H1 (cell line): ENCODE data around the gene ACTBL2.

ENCODE experiments used
- CREB1 ChIP-seq: IDR thresholded peaks from 2 replicates; pipeline ENCODE4 v1.6.1; 2012; ENCODE audit warnings: inconsistent platforms
- CTCF ChIP-seq, 3 experiments: IDR thresholded peaks; 1 replicate in 2 of 3; 2 replicates in 1 of 3; pipeline versions ENCODE4 v1.5.1 to v1.6.1; 2011; ENCODE audit warnings: low read length in 3 of 3, mild to moderate bottlenecking in 3 of 3, inconsistent platforms in 2 of 3, low read depth in 1 of 3, moderate library complexity in 1 of 3; ENCODE audit not compliant: insufficient read depth in 1 of 3; ENCODE audit errors: control extremely low read depth in 1 of 3
- EP300 ChIP-seq, 2 experiments: IDR thresholded peaks; 1 replicate in 1 of 2; 2 replicates in 1 of 2; pipeline ENCODE4 v1.6.1; 2011 to 2012; ENCODE audit warnings: low read depth in 2 of 2, low read length in 2 of 2, mild to moderate bottlenecking in 2 of 2, borderline replicate concordance in 1 of 2, inconsistent platforms in 1 of 2, moderate library complexity in 1 of 2
- EZH2 ChIP-seq: fragments of 200-600 bp; sonication (generic); IDR thresholded peaks from 2 replicates; pipeline ENCODE4 v1.7.1; 2012; ENCODE audit warnings: low read depth, mild to moderate bottlenecking, moderate library complexity, low read length, inconsistent platforms; ENCODE audit not compliant: severe bottlenecking
- GABPA ChIP-seq: IDR thresholded peaks from 2 replicates; pipeline ENCODE4 v1.6.1; 2011; ENCODE audit warnings: mild to moderate bottlenecking, low read length, moderate library complexity, borderline replicate concordance; ENCODE audit not compliant: insufficient read depth
- HDAC2 ChIP-seq, 2 experiments: fragments of 300-600 bp in 1 of 2; sonication (generic) in 1 of 2; IDR thresholded peaks; 2 replicates each; pipeline ENCODE4 v1.6.1; 2011 to 2012; ENCODE audit warnings: low read depth in 2 of 2, low read length in 2 of 2, mild to moderate bottlenecking in 2 of 2, moderate library complexity in 2 of 2, borderline replicate concordance in 1 of 2, inconsistent platforms in 1 of 2
- POLR2A ChIP-seq, 2 experiments: IDR thresholded peaks; 1 replicate in 1 of 2; 2 replicates in 1 of 2; pipeline ENCODE4 v1.6.1; 2011; ENCODE audit warnings: low read depth in 2 of 2, low read length in 2 of 2, mild to moderate bottlenecking in 2 of 2; ENCODE audit errors: control extremely low read depth in 1 of 2
- POLR2AphosphoS5 ChIP-seq: IDR thresholded peaks from 2 replicates; pipeline ENCODE4 v1.6.1; 2011; ENCODE audit warnings: low read depth, low read length
- RFX5 ChIP-seq: IDR thresholded peaks from 2 replicates; pipeline ENCODE4 v1.6.1; 2011; ENCODE audit warnings: low read depth, low read length, improper control_type of control experiment, borderline replicate concordance
- SRF ChIP-seq: IDR thresholded peaks from 2 replicates; pipeline ENCODE4 v1.6.1; 2011; ENCODE audit warnings: mild to moderate bottlenecking, low read depth, low read length, moderate library complexity
- TCF12 ChIP-seq: IDR thresholded peaks from 2 replicates; pipeline ENCODE4 v1.6.1; 2011; ENCODE audit warnings: low read depth, mild to moderate bottlenecking, low read length
- TF ChIP-seq, protein P1 (sequence below): IDR thresholded peaks from 2 replicates; pipeline ENCODE4 v1.6.1; 2011; ENCODE audit warnings: low read depth, mild to moderate bottlenecking, low read length; ENCODE audit not compliant: insufficient read depth
- TF ChIP-seq, protein P2 (sequence below): IDR thresholded peaks from 2 replicates; pipeline ENCODE4 v1.6.1; 2011; ENCODE audit warnings: low read length, improper control_type of control experiment
- TF ChIP-seq, protein P3 (sequence below): IDR thresholded peaks from 2 replicates; pipeline ENCODE4 v1.6.1; 2012; ENCODE audit warnings: inconsistent platforms

DNA sequence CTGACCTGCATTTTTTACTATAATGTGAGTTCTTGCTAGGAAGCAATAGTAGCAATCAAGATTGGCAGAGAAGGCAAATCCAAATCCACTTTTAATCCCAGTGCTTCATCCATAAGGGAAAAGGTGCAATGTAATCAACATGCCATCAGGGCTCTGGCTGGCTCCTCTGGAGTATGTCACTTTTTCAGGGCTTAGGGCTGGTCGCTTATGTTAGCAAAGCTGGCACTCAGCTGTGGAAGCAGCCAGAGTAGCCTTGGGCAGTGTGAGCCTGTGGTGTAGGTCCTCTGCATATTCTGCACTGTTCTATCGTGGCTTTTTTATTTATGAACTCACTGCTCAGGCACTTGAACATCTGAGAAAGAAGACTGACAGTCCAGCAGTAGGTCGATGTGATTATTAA lies 16.1 kb downstream of the ACTBL2 start:
- TF ChIP-seq RFX5, result no peak
- TF ChIP-seq CREB1, result no peak
- no peak for TF ChIP-seq CTCF (IDR thresholded peaks at IDR 0.05; ENCODE audit: control extremely low read depth in 1 of 3, insufficient read depth in 1 of 3, low read depth in 1 of 3, low read length in 3 of 3)
- no peak for TF ChIP-seq EP300 (IDR thresholded peaks at IDR 0.05; ENCODE audit: borderline replicate concordance in 1 of 2, low read depth in 2 of 2, low read length in 2 of 2)
- TF ChIP-seq, protein P1, sequence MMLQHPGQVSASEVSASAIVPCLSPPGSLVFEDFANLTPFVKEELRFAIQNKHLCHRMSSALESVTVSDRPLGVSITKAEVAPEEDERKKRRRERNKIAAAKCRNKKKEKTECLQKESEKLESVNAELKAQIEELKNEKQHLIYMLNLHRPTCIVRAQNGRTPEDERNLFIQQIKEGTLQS, result no peak
- no peak for TF ChIP-seq POLR2A (IDR thresholded peaks at IDR 0.05; ENCODE audit: control extremely low read depth in 1 of 2, low read depth in 2 of 2, low read length in 2 of 2)
- TF ChIP-seq EZH2, result no peak
- no peak for TF ChIP-seq HDAC2 (IDR thresholded peaks at IDR 0.05; ENCODE audit: borderline replicate concordance in 1 of 2, low read depth in 2 of 2, low read length in 2 of 2)
- TF ChIP-seq, protein P2, sequence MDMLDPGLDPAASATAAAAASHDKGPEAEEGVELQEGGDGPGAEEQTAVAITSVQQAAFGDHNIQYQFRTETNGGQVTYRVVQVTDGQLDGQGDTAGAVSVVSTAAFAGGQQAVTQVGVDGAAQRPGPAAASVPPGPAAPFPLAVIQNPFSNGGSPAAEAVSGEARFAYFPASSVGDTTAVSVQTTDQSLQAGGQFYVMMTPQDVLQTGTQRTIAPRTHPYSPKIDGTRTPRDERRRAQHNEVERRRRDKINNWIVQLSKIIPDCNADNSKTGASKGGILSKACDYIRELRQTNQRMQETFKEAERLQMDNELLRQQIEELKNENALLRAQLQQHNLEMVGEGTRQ, result no peak
- TF ChIP-seq GABPA, result no peak
- TF ChIP-seq, protein P3, sequence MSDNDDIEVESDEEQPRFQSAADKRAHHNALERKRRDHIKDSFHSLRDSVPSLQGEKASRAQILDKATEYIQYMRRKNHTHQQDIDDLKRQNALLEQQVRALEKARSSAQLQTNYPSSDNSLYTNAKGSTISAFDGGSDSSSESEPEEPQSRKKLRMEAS, result no peak
- no peak for TF ChIP-seq SRF
- TF ChIP-seq TCF12, result no peak
- TF ChIP-seq POLR2AphosphoS5, result no peak
